ENCODE measurements around the gene HERC4. TPM values are rescaled to one million over a fixed set of nuclear protein-coding genes. Genes with fewer than 3 reads are reported as not detected.

The HERC4 gene
- total RNA-seq, 1 experiment from 2014 or later, result 57.4 TPM

DNA sequence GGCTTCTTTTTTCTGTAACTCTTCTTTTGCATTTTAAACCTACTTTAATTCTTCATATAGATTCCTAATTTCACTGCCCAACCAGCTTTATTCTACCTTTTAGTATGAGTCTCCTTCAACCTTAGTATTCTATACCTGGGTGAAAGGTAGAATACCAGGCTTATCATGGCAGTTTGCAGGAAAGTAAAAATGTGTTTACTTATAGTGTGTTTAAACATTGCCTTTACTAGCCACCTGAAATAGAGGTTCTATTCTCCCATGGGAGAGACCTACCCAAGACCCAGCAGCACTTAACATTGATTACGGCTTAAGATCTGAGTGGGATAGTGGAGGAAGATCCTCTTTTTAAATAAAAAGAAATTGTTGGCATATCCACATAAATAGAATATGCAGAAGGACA is 32.6 kb upstream of the HERC4 start:
- no peak for DNase-seq
- CTCF ChIA-PET, result no interaction called here

DNA sequence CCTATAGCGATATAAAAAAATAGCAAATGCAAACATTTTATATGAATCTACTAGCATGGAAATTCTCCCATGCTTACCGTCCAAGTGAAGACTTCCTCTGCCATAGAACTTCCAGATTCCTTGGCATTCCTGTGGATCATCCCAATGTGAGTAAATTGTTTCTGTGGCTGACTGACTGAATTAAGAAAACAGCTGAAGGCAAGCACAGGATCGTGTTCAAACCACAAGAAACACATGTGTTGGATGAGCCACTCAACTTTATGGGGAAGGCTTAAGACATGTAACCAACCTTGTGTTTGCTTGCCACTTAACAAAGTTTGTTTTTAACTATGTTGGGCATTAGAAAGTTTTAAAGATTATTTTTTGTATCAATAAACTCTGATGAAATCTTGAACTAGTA is 31.6 kb upstream of the HERC4 start:
- DNase-seq (peak; percentile 99), ATAC-seq (peak; percentile 83)
- no peaks in the 10 kb centered on the region for H3K9me3 ChIP-seq (ENCODE audit: low read length)
- CTCF ChIA-PET, result interaction anchor here (1.0 kb wide), 1 partner anchor 24 kb away, joined by 5 read pairs; no protein-coding TSS in a partner anchor
- H3K27me3 ChIP-seq (ENCODE audit: low read length), result no peaks in the 10 kb centered on the region
- H3F3A ChIP-seq (ENCODE audit: low read length, unreplicated experiment), result peaks cover 20% of the 10 kb centered on the region
- peaks cover 44% of the 10 kb centered on the region for H3K79me2 ChIP-seq (ENCODE audit: low read length)
- peak overlapping the region; percentile 72 for H3K4me2 ChIP-seq (ENCODE audit: low read length)
- 0 out of 2 replicates have a peak, but pooled peaks cover 14% of the 10 kb centered on the region for H3K36me3 ChIP-seq (ENCODE audit: low read depth, low read length)
- H3K27ac ChIP-seq (ENCODE audit: low read length), result peak overlapping the region; percentile 83
- POLR2A ChIA-PET (ENCODE audit: unreplicated experiment), result interaction anchor here (0.7 kb wide), 1 partner anchor 96 kb away, joined by 12 read pairs; no protein-coding TSS in a partner anchor
- H3K4me3 ChIP-seq (ENCODE audit: low read length), result peak overlapping the region; percentile 42
- TF ChIP-seq, protein P1, sequence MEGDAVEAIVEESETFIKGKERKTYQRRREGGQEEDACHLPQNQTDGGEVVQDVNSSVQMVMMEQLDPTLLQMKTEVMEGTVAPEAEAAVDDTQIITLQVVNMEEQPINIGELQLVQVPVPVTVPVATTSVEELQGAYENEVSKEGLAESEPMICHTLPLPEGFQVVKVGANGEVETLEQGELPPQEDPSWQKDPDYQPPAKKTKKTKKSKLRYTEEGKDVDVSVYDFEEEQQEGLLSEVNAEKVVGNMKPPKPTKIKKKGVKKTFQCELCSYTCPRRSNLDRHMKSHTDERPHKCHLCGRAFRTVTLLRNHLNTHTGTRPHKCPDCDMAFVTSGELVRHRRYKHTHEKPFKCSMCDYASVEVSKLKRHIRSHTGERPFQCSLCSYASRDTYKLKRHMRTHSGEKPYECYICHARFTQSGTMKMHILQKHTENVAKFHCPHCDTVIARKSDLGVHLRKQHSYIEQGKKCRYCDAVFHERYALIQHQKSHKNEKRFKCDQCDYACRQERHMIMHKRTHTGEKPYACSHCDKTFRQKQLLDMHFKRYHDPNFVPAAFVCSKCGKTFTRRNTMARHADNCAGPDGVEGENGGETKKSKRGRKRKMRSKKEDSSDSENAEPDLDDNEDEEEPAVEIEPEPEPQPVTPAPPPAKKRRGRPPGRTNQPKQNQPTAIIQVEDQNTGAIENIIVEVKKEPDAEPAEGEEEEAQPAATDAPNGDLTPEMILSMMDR (conservative IDR thresholded peaks at IDR 0.05; ENCODE audit: low read depth, low read length), result no peak
- TF ChIP-seq EZH2phosphoT487 (IDR thresholded peaks at IDR 0.05; ENCODE audit: borderline replicate concordance, low read length), result peak; percentile 74
- no peak for TF ChIP-seq EZH2 (IDR thresholded peaks at IDR 0.05; ENCODE audit: low read length, unreplicated experiment)
- peaks cover 61% of the 10 kb centered on the region for H3K4me1 ChIP-seq (ENCODE audit: insufficient read depth, low read length)
- BruUV-seq (replicated peaks), result no TSS peak
- H4K20me1 ChIP-seq (ENCODE audit: low read length), result no peaks in the 10 kb centered on the region
- intact Hi-C loops (cut with micrococcal nuclease), result loop anchor here (1.0 kb wide), 2 partner anchors 9 to 29 kb away; no protein-coding TSS in a partner anchor
- H3K9me2 ChIP-seq (replicated peaks; ENCODE audit: low read length), result no peaks in the 10 kb centered on the region
- no peak overlapping the region for H2AFZ ChIP-seq (ENCODE audit: low read length)
- peak overlapping the region; percentile 49 for H3K9ac ChIP-seq (ENCODE audit: low read length)

More for the DNA sequence above, 32.6 kb upstream of the HERC4 start:
- Histone ChIP-seq H3K79me2 (ENCODE audit: low read length) (peaks cover 34% of the 10 kb centered on the region), H4K20me1 (ENCODE audit: low read length) (no peaks in the 10 kb centered on the region), H3K4me3 (ENCODE audit: low read length) (peak overlapping the region; percentile 42), H3K9ac (ENCODE audit: low read length) (no peak overlapping the region), H3K27ac (ENCODE audit: low read length) (peak overlapping the region; percentile 83), H2AFZ (ENCODE audit: low read length) (no peak overlapping the region), H3K36me3 (ENCODE audit: low read depth, low read length) (0 out of 2 replicates have a peak, but pooled peaks cover 14% of the 10 kb centered on the region), H3K9me2 (replicated peaks; ENCODE audit: low read length) (no peaks in the 10 kb centered on the region), H3F3A (ENCODE audit: low read length, unreplicated experiment) (peaks cover 19% of the 10 kb centered on the region), H3K4me2 (ENCODE audit: low read length) (peak overlapping the region; percentile 72), H3K4me1 (ENCODE audit: insufficient read depth, low read length) (peaks cover 54% of the 10 kb centered on the region), H3K27me3 (ENCODE audit: low read length) (no peaks in the 10 kb centered on the region), H3K9me3 (ENCODE audit: low read length) (no peaks in the 10 kb centered on the region)
- TF ChIP-seq, protein P1 (conservative IDR thresholded peaks at IDR 0.05; ENCODE audit: low read depth, low read length), result no peak
- TF ChIP-seq EZH2 (IDR thresholded peaks at IDR 0.05; ENCODE audit: low read length, unreplicated experiment), result no peak
- no peak for TF ChIP-seq EZH2phosphoT487 (IDR thresholded peaks at IDR 0.05; ENCODE audit: borderline replicate concordance, low read length)
- ATAC-seq, result no peak
- BruUV-seq (replicated peaks), result no TSS peak
- POLR2A ChIA-PET (ENCODE audit: unreplicated experiment), result interaction anchor here (0.6 kb wide), 1 partner anchor 194 kb away, joined by 3 read pairs; no protein-coding TSS in a partner anchor
- intact Hi-C loops (cut with micrococcal nuclease), result no loop called here

DNA sequence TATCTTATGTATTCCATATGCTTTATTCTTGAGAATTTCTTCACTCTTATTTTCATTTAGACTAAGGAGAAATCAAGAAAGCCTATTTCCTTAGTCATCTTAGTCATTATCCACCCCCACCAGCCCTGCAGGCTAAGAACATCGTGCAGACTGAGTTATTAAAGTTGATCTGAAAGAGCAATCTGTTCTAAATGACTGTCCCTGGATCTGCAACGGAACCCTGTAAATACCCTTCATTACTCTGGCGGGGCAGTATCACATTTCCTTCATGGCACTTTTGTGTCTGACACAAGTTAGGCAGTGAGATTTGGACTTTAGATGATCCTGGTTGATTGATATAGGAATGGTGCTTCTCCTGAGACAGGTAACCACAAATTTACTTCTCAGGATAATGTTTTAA is 30.7 kb upstream of the HERC4 start:
- CTCF ChIA-PET, result no interaction called here
- peak overlapping the region; percentile 42 for H3K4me3 ChIP-seq (ENCODE audit: low read length)
- H3K9me2 ChIP-seq (replicated peaks; ENCODE audit: low read length), result no peaks in the 10 kb centered on the region
- TF ChIP-seq EZH2 (IDR thresholded peaks at IDR 0.05; ENCODE audit: low read length, unreplicated experiment) (no peak), EZH2phosphoT487 (IDR thresholded peaks at IDR 0.05; ENCODE audit: borderline replicate concordance, low read length) (no peak)
- TF ChIP-seq, protein P1 (conservative IDR thresholded peaks at IDR 0.05; ENCODE audit: low read depth, low read length), result no peak
- DNase-seq (peak; percentile 93), ATAC-seq (peak; percentile 46)
- intact Hi-C loops (cut with micrococcal nuclease), result loop anchor here (1.0 kb wide), 2 partner anchors 9 to 29 kb away; no protein-coding TSS in a partner anchor
- BruUV-seq (replicated peaks), result no TSS peak
- no peaks in the 10 kb centered on the region for H3K27me3 ChIP-seq (ENCODE audit: low read length)
- no peaks in the 10 kb centered on the region for H3K9me3 ChIP-seq (ENCODE audit: low read length)
- peaks cover 69% of the 10 kb centered on the region for H3K4me1 ChIP-seq (ENCODE audit: insufficient read depth, low read length)
- POLR2A ChIA-PET (ENCODE audit: unreplicated experiment), result no interaction called here
- peaks cover 20% of the 10 kb centered on the region for H3F3A ChIP-seq (ENCODE audit: low read length, unreplicated experiment)
- H2AFZ ChIP-seq (ENCODE audit: low read length), result peak overlapping the region; percentile 0; the same call in 1 of the 2 replicates
- peaks cover 53% of the 10 kb centered on the region for H3K79me2 ChIP-seq (ENCODE audit: low read length)
- H3K4me2 ChIP-seq (ENCODE audit: low read length), result peak overlapping the region; percentile 72
- H4K20me1 ChIP-seq (ENCODE audit: low read length), result no peaks in the 10 kb centered on the region
- H3K9ac ChIP-seq (ENCODE audit: low read length), result peak overlapping the region; percentile 49
- H3K27ac ChIP-seq (ENCODE audit: low read length), result peak overlapping the region; percentile 83
- H3K36me3 ChIP-seq (ENCODE audit: low read depth, low read length), result peaks cover 19% of the 10 kb centered on the region

All from PC-3 (cell line).